ENCODE data around the gene SLC6A5.

GRCh38 chr11:20555783-20556182 lies 43.6 kb upstream of the SLC6A5 start:
- TF ChIP-seq CTCF (conservative IDR thresholded peaks at IDR 0.05; ENCODE audit: low read depth, low read length) (no peak), EZH2phosphoT487 (IDR thresholded peaks at IDR 0.05; ENCODE audit: borderline replicate concordance, low read length) (no peak), EZH2 (IDR thresholded peaks at IDR 0.05; ENCODE audit: low read length, unreplicated experiment) (no peak)

Data from PC-3 (cell line).